ENCODE data around the gene NOS1AP.
"Not testable (repeated sequence)": the region's sequence is repeated elsewhere in the genome, so short reads cannot be mapped to it uniquely, and the experiment has no call there.

NOS1AP gene

DNA sequence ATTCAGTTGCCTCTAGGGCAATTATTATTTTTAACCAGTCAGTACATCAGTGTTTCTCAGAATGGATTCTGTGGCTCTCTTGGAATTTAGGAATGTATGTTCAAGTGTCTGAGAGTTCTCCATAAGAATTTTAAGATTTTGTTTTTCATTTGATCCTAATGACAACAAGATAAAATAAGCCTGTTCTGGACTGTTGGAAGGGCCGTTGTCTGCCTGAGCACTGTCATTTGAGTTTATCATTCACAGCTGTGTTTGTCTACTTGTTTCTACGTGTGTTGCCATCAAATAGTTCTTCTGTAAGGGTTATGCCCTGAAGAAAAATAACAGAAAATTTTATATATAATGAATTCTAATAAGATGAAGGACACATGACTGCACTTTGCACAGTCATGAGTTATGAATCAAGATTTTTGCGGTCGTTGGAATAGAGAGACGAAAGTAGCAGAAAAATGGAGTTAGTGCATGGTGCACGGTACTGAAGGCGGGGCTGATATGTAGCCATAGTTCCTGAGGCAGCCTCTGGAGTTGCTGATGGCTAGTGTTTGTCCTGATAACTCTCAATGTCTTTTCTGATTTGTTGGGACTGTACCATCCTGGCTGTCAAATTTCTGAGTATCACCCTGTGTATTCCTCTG is 92.5 kb downstream of the NOS1AP start:
- TF ChIP-seq POLR2A (IDR thresholded peaks at IDR 0.05; ENCODE audit: low read depth, low read length) (no peak), TAF1 (IDR thresholded peaks at IDR 0.05; ENCODE audit: borderline replicate concordance, low read depth, low read length) (no peak), POLR2AphosphoS5 (IDR thresholded peaks at IDR 0.05; ENCODE audit: low read depth, low read length) (no peak)
- no peak for DNase-seq (ENCODE audit: insufficient read length)
- FAIRE-seq = no peak

DNA sequence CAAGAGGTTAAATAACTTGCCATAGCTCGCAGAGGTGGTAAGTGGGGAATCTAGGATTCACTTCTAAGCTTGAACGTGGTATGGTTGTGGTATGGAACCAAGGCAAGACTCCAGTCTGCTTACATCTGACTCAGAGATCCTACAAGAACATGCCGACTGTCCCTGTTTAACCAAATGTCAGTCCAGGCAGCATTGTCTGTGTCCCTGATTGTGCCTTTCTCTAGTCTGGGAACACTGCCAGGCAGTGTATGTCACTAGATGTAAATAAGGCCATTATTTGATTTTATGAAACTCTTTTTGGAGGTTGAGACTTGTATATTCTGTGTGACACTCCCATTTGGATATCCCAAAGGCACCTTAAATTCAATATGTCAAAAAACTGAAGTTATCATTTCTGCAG is 96.0 kb downstream of the NOS1AP start:
- TF ChIP-seq POLR2AphosphoS5 (IDR thresholded peaks at IDR 0.05; ENCODE audit: low read depth, low read length) (no peak), POLR2A (IDR thresholded peaks at IDR 0.05; ENCODE audit: low read depth, low read length) (no peak), TAF1 (IDR thresholded peaks at IDR 0.05; ENCODE audit: borderline replicate concordance, low read depth, low read length) (no peak)
- FAIRE-seq = no peak
- no peak for DNase-seq (ENCODE audit: insufficient read length)

- FAIRE-seq = no peak
- TF ChIP-seq POLR2AphosphoS5 (IDR thresholded peaks at IDR 0.05; ENCODE audit: low read depth, low read length) (no peak), POLR2A (IDR thresholded peaks at IDR 0.05; ENCODE audit: low read depth, low read length) (no peak), TAF1 (IDR thresholded peaks at IDR 0.05; ENCODE audit: borderline replicate concordance, low read depth, low read length) (no peak)
- no peak for DNase-seq (ENCODE audit: insufficient read length)
These were observed 97.6 kb downstream of the NOS1AP start for GRCh38 chr1:162166917-162167615.

- DNase-seq (ENCODE audit: insufficient read length) (no peak), FAIRE-seq (no peak)
- TF ChIP-seq TAF1 (IDR thresholded peaks at IDR 0.05; ENCODE audit: borderline replicate concordance, low read depth, low read length) (no peak), POLR2AphosphoS5 (IDR thresholded peaks at IDR 0.05; ENCODE audit: low read depth, low read length) (no peak), POLR2A (IDR thresholded peaks at IDR 0.05; ENCODE audit: low read depth, low read length) (no peak)
These were observed 98.8 kb downstream of the NOS1AP start for GRCh38 chr1:162168261-162168660.

GRCh38 chr1:162169031-162169790 is 99.7 kb downstream of the NOS1AP start:
- DNase-seq (ENCODE audit: insufficient read length) (no peak), FAIRE-seq (no peak)
- no peak for TF ChIP-seq POLR2A (IDR thresholded peaks at IDR 0.05; ENCODE audit: low read depth, low read length)
- no peak for TF ChIP-seq POLR2AphosphoS5 (IDR thresholded peaks at IDR 0.05; ENCODE audit: low read depth, low read length)
- no peak for TF ChIP-seq TAF1 (IDR thresholded peaks at IDR 0.05; ENCODE audit: borderline replicate concordance, low read depth, low read length)

- FAIRE-seq (no peak), DNase-seq (ENCODE audit: insufficient read length) (no peak)
- no peak for TF ChIP-seq POLR2A (IDR thresholded peaks at IDR 0.05; ENCODE audit: low read depth, low read length)
- TF ChIP-seq POLR2AphosphoS5 (IDR thresholded peaks at IDR 0.05; ENCODE audit: low read depth, low read length) = no peak
- no peak for TF ChIP-seq TAF1 (IDR thresholded peaks at IDR 0.05; ENCODE audit: borderline replicate concordance, low read depth, low read length)
These were observed 101.6 kb downstream of the NOS1AP start for GRCh38 chr1:162171111-162171510.

GRCh38 chr1:162172311-162173102 is 103.0 kb downstream of the NOS1AP start:
- FAIRE-seq (no peak), DNase-seq (ENCODE audit: insufficient read length) (no peak)
- no peak for TF ChIP-seq TAF1 (IDR thresholded peaks at IDR 0.05; ENCODE audit: borderline replicate concordance, low read depth, low read length)
- TF ChIP-seq POLR2A (IDR thresholded peaks at IDR 0.05; ENCODE audit: low read depth, low read length) = no peak
- TF ChIP-seq POLR2AphosphoS5 (IDR thresholded peaks at IDR 0.05; ENCODE audit: low read depth, low read length) = no peak

- FAIRE-seq; DNase-seq (ENCODE audit: insufficient read length): not testable (repeated sequence)
These were observed 104.1 kb downstream of the NOS1AP start for GRCh38 chr1:162173607-162174006.

DNA sequence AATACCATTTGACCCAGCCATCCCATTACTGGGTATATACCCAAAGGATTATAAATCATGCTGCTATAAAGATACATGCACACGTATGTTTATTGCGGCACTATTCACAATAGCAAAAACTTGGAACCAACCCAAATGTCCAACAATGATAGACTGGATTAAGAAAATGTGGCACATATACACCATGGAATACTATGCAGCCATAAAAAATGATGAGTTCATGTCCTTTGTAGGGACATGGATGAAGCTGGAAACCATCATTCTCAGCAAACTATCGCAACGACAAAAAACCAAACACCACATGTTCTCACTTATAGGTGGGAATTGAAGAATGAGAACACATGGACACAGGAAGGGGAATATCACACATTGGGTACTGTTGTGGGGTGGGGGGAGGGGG is 104.5 kb downstream of the NOS1AP start:
- FAIRE-seq; DNase-seq (ENCODE audit: insufficient read length): not testable (repeated sequence)

DNA sequence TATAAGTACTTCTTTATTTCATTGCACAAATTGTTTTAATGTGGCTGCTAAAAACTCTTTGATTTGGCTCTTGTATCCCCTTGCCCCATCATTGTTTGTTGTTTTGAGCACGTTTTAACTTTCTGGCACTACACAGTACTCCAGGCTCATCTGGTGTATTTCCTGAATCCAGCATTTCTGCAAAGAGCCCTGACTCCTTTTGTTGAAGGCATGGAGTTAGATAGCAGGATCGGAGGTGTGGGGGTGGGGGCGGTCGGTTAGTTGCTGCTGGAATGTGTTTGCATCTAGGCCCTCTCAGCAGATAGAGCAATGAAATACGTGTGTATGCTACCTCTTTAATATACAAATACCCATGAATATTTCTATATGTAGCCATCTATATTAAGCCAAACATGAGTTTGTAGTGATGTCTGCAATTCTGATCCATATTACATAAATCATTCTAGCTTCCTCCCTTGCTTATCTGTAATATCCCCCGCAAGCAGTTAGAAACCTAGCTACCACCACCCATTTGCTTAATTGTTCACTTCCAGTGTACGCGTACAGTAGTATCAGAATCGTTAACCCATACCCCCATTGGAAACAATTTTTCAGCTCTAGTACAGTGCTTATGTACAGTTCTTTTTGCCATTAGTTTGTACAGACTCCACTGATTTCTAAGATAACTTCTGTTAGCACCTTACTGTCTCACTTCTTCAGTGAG is 106.0 kb downstream of the NOS1AP start:
- DNase-seq (ENCODE audit: insufficient read length) = no peak
- no peak for TF ChIP-seq TAF1 (IDR thresholded peaks at IDR 0.05; ENCODE audit: borderline replicate concordance, low read depth, low read length)
- no peak for TF ChIP-seq POLR2A (IDR thresholded peaks at IDR 0.05; ENCODE audit: low read depth, low read length)
- no peak for FAIRE-seq

DNA sequence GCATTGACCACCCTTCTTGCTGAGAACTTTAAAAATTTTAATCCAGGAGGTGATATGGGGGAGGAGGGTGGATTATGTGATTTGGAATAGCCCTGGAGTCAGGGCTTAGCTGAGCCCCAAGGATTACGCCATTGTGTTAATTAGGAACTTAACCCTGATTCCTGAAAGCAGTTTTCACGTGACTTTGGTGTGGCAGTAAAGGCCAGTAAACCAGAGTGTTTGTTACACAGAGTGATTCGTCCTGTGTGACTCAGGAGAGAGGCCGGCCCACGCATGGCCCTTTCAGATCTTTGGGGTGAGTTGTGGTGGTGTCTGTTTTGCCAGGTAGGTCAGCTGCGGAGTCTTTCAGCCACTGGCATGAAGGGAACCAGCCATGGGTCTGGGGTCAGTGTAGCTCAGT is 107.6 kb downstream of the NOS1AP start:
- FAIRE-seq = no peak
- TF ChIP-seq TAF1 (IDR thresholded peaks at IDR 0.05; ENCODE audit: borderline replicate concordance, low read depth, low read length) (no peak), POLR2A (IDR thresholded peaks at IDR 0.05; ENCODE audit: low read depth, low read length) (no peak), POLR2AphosphoS5 (IDR thresholded peaks at IDR 0.05; ENCODE audit: low read depth, low read length) (no peak)

More for the DNA sequence above, 107.6 kb downstream of the NOS1AP start:
- no peak for DNase-seq (ENCODE audit: insufficient read length)
